Measurements from ENCODE around the gene CNNM4. TPM values are rescaled to one million over a fixed set of nuclear protein-coding genes. Genes with fewer than 3 reads are reported as not detected.
A peak's percentile ranks its signal among the peaks of the same experiment; 100 is the strongest.

Gene CNNM4
- total RNA-seq, 1 experiment from 2014 or later = 14.0 TPM

DNA sequence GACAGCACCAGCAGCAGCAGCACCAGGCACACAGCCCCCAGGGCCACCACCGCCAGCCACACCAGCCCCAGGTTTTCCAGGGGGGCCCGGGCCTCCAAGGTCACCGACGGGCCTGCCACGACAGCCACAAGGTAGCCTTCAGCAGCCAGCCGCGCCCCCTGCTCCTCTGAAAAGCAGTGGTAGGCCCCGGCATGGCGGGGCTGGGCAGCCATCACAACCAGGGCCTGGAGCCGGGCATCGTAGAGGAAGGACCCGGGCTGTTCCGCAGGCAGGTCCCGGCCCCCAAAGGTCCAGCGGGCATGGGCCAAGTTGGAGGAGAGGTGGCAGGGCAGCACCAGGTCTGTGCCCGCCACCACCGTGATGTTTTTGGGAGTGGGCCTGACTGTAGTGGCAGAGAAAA is 100.4 kb downstream of the CNNM4 start (continued):
- TF ChIP-seq, protein P1, sequence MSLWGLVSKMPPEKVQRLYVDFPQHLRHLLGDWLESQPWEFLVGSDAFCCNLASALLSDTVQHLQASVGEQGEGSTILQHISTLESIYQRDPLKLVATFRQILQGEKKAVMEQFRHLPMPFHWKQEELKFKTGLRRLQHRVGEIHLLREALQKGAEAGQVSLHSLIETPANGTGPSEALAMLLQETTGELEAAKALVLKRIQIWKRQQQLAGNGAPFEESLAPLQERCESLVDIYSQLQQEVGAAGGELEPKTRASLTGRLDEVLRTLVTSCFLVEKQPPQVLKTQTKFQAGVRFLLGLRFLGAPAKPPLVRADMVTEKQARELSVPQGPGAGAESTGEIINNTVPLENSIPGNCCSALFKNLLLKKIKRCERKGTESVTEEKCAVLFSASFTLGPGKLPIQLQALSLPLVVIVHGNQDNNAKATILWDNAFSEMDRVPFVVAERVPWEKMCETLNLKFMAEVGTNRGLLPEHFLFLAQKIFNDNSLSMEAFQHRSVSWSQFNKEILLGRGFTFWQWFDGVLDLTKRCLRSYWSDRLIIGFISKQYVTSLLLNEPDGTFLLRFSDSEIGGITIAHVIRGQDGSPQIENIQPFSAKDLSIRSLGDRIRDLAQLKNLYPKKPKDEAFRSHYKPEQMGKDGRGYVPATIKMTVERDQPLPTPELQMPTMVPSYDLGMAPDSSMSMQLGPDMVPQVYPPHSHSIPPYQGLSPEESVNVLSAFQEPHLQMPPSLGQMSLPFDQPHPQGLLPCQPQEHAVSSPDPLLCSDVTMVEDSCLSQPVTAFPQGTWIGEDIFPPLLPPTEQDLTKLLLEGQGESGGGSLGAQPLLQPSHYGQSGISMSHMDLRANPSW (CRISPR knock-in tag; conservative IDR thresholded peaks at IDR 0.05; ENCODE audit: low read depth) = no peak
- no peak for TF ChIP-seq NFYB (CRISPR knock-in tag; conservative IDR thresholded peaks at IDR 0.05; ENCODE audit: low read depth)
- no peak for TF ChIP-seq AFF4 (CRISPR knock-in tag; IDR thresholded peaks at IDR 0.05; ENCODE audit: borderline replicate concordance)

Small RNA genes lying within 50 kb of the gene (microRNA-seq; reads per million reads assigned to microRNA genes)
- gene MIR3127 (ENCODE audit: borderline number of aligned reads) = 3.8 reads per million, percentile 6 among the genes with 10 or more reads in this experiment

Other genes starting within 250 kb of the CNNM4 start
- gene ARID5A, start 224.2 kb upstream of the CNNM4 start, total RNA-seq (2021) = 8.5 to 13.9 TPM (median 10.1 TPM) in 3 replicates
- 28.3 to 32.5 TPM (median 29.2 TPM) in 3 replicates for gene KANSL3, start 122.6 kb upstream of the CNNM4 start, total RNA-seq (2021)
- 1.1 to 1.4 TPM (median 1.1 TPM) in 3 replicates for gene FER1L5, start 118.1 kb upstream of the CNNM4 start, total RNA-seq (2021)
- gene LMAN2L, start 20.8 kb upstream of the CNNM4 start, total RNA-seq (2021) = 13.5 to 18.1 TPM (median 16.5 TPM) in 3 replicates
- gene CNNM3, start 55.4 kb downstream of the CNNM4 start, total RNA-seq (2021) = 34.9 to 36.6 TPM (median 35.2 TPM) in 3 replicates
- gene ANKRD23, start 83.1 kb downstream of the CNNM4 start, total RNA-seq (2021) = 2.5 to 4.1 TPM (median 3.2 TPM) in 3 replicates
- gene ANKRD39, start 97.1 kb downstream of the CNNM4 start, total RNA-seq (2021) = 16.2 to 17.9 TPM (median 17.0 TPM) in 3 replicates
- gene SEMA4C, start 109.2 kb downstream of the CNNM4 start, total RNA-seq (2021) = 80.0 to 81.6 TPM (median 80.4 TPM) in 3 replicates
- 0.52 to 0.71 TPM (median 0.62 TPM) in 3 replicates for gene FAM178B, start 225.7 kb downstream of the CNNM4 start, total RNA-seq (2021)

All from WTC11 (cell line).